Measurements from ENCODE around the gene TULP4.
A peak's percentile ranks its signal among the peaks of the same experiment; 100 is the strongest.
"Not testable (repeated sequence)": the region's sequence is repeated elsewhere in the genome, so short reads cannot be mapped to it uniquely, and the experiment has no call there.

The TULP4 gene

GRCh38 chr6:158514176-158514575, 201.9 kb downstream of the TULP4 start:
- DNase-seq, result no peak

- DNase-seq, result no peak
Observed at GRCh38 chr6:158514991-158515390, 202.7 kb downstream of the TULP4 start.

GRCh38 chr6:158516098-158516497, 203.8 kb downstream of the TULP4 start:
- no peak for DNase-seq

GRCh38 chr6:158517038-158517437, 204.8 kb downstream of the TULP4 start:
- DNase-seq, result no peak

GRCh38 chr6:158517581-158517980, 205.3 kb downstream of the TULP4 start:
- no peak for DNase-seq

- peak; percentile 34 for DNase-seq
Observed at GRCh38 chr6:158518191-158519127, 206.2 kb downstream of the TULP4 start.

- DNase-seq, result no peak
Observed at GRCh38 chr6:158519300-158519699, 207.0 kb downstream of the TULP4 start.

- no peak for DNase-seq
Observed at GRCh38 chr6:158519761-158520160, 207.5 kb downstream of the TULP4 start.

GRCh38 chr6:158520975-158521374, 208.7 kb downstream of the TULP4 start:
- DNase-seq, result not testable (repeated sequence)

GRCh38 chr6:158521759-158522158, 209.5 kb downstream of the TULP4 start:
- DNase-seq, result no peak

- no peak for DNase-seq
Observed at GRCh38 chr6:158522616-158523015, 210.4 kb downstream of the TULP4 start.

- no peak for DNase-seq
Observed at GRCh38 chr6:158524311-158524710, 212.0 kb downstream of the TULP4 start.

- DNase-seq, result not testable (repeated sequence)
Observed at GRCh38 chr6:158527858-158528257, 215.6 kb downstream of the TULP4 start.

- DNase-seq, result no peak
Observed at GRCh38 chr6:158528826-158529225, 216.6 kb downstream of the TULP4 start.

GRCh38 chr6:158529629-158530028, 217.4 kb downstream of the TULP4 start:
- no peak for DNase-seq

GRCh38 chr6:158531566-158531965, 219.3 kb downstream of the TULP4 start:
- no peak for DNase-seq

GRCh38 chr6:158531970-158532369, 219.7 kb downstream of the TULP4 start:
- no peak for DNase-seq

GRCh38 chr6:158536084-158536890, 224.0 kb downstream of the TULP4 start:
- peak; percentile 64 for DNase-seq

GRCh38 chr6:158536891-158537798, 224.9 kb downstream of the TULP4 start:
- DNase-seq, result peak; percentile 11

GRCh38 chr6:158538741-158539140, 226.5 kb downstream of the TULP4 start:
- DNase-seq, result no peak

GRCh38 chr6:158539413-158539812, 227.1 kb downstream of the TULP4 start:
- DNase-seq, result no peak

- DNase-seq, result no peak
Observed at GRCh38 chr6:158539881-158540280, 227.6 kb downstream of the TULP4 start.
